HUES48 (cell line): Measurements from ENCODE around the gene NQO2.
"Not testable (repeated sequence)": the region's sequence is repeated elsewhere in the genome, so short reads cannot be mapped to it uniquely, and the experiment has no call there.

Experiments used
- H3K27ac ChIP-seq: one replicate; pipeline ENCODE4 v1.7.0; 2013; ENCODE audit warnings: low read depth, low read length, inconsistent platforms
- H3K27me3 ChIP-seq: 2 replicates; pipeline ENCODE4 v1.6.1; 2013; ENCODE audit warnings: mild to moderate bottlenecking, low read length; ENCODE audit not compliant: control insufficient read depth, insufficient read depth
- H3K36me3 ChIP-seq: 2 replicates; pipeline ENCODE4 v1.6.1; 2013; ENCODE audit warnings: low read length; ENCODE audit not compliant: control insufficient read depth, insufficient read depth
- H3K4me1 ChIP-seq: 2 replicates; pipeline ENCODE4 v1.6.1; 2013; ENCODE audit warnings: mild to moderate bottlenecking, low read length; ENCODE audit not compliant: control insufficient read depth, insufficient read depth
- H3K4me3 ChIP-seq: 2 replicates; pipeline ENCODE4 v1.5.1; 2013; ENCODE audit warnings: mild to moderate bottlenecking, low read depth, low read length
- H3K9ac ChIP-seq: 2 replicates; pipeline ENCODE4 v1.6.1; 2013; ENCODE audit warnings: mild to moderate bottlenecking, low read depth, low read length, moderate library complexity
- H3K9me3 ChIP-seq: 2 replicates; pipeline ENCODE4 v1.6.1; 2013; ENCODE audit warnings: low read length; ENCODE audit not compliant: control insufficient read depth, insufficient read depth

Gene NQO2

DNA sequence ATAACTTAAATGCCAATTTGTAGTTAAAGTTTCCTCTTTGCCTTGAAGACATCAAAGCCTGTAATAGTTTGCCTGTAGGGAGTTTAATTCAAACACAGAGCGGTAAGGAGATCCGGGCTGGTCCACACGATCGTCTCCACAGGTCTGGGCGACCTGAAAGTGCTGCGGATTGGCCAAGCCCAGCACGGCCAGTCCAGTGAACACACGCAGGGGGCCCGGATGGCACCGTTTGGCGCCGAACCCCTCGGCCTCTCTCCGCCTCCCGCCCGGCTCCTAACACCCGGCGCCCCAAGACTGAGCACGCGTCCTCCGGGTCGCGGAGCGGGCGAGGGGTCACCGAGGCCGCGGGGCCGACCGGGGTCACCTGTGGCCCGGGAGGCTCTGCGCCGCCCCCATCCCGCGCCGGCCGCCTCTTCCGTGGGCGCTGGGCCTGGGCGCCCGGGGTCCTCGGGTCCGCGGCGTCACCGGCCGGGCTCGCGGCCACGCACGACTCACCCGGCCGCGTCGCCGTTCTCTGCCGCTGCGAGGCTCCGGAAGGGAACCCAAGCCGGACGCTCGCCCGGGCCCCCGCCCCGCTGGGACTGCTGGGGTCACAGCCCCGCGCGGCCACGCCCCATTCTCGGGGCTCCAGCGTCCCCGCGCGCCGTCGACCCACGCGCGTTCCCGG, 28.8 kb upstream of the NQO2 start:
- Histone ChIP-seq H3K9ac (no peak overlapping the region; the same call in 1 of the 2 replicates), H3K9me3 (no peaks in the 10 kb centered on the region), H3K4me3 (peak overlapping the region; percentile 63; the same call in 1 of the 2 replicates), H3K4me1 (peaks cover 15% of the 10 kb centered on the region), H3K36me3 (no peaks in the 10 kb centered on the region), H3K27me3 (no peaks in the 10 kb centered on the region), H3K27ac (no peak overlapping the region)

DNA sequence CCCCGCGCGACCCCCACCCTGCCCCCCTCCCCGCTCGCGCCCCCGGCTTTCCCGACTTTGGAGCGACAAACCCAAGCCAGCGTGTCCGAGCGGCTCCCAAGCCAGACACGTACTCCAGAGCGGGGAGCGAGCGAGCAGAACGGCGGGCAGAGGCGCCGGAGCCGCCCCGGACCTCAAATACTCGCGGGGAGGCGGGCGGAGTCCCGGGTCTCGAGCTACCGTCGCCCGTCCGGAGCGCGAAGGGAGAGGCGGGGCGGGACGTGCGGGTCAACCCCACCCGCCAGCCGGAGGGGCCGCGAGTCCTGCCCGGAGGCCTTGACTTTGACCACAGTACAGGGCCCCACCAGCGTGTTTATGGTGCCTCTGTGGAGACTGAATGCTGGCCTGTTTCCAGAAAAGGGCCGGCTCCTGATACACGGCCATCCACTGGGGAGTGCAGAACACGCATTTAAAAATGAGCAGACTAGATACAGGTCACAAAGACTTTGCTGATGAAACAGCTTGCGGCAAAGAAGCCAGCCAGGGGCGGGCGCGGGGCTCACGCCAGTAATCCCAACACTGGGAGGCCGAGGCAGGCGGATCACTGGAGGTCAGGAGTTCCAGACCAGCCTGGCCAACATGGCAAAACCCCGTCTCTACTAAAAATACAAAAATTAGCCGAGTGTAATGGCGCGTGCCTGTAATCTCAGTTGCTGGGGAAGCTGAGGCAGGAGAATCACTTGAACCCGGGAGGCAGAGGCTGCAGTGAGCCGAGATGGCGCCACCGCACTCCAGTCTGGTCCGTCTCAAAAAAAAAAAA, 28.1 kb upstream of the NQO2 start, which contains the start of gene SERPINB6:
SERPINB6 (minus strand) TSS at position 148 of the 799 bp plus-strand sequence. CDS start 12,235 bp downstream, outside the sequence.
- Histone ChIP-seq H3K9me3 (no peaks in the 10 kb centered on the region), H3K4me1 (peaks cover 11% of the 10 kb centered on the region), H3K27ac (no peak within 1 kb of the TSS), H3K4me3 (peak within 1 kb of the TSS; percentile 63), H3K36me3 (no peaks in the 10 kb centered on the region), H3K27me3 (no peaks in the 10 kb centered on the region), H3K9ac (peak within 1 kb of the TSS; percentile 64)

DNA sequence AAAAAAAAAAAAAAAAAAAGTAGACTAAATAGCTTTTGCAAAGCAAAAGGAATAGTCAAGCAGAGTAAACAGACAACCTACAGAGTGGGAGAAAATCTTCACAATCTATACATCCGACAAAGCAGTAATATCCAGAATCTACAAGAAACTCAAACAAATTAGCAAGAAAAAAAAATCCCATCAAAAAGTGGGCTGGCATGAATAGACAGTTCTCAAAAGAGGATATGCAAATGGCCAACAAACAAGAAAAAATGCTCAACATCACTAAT, 27.5 kb upstream of the NQO2 start:
- not testable (repeated sequence) for H3K9me3 ChIP-seq, H3K27me3 ChIP-seq, H3K36me3 ChIP-seq, H3K27ac ChIP-seq, H3K4me3 ChIP-seq, H3K9ac ChIP-seq
- H3K4me1 ChIP-seq = peaks cover 12% of the 10 kb centered on the region

DNA sequence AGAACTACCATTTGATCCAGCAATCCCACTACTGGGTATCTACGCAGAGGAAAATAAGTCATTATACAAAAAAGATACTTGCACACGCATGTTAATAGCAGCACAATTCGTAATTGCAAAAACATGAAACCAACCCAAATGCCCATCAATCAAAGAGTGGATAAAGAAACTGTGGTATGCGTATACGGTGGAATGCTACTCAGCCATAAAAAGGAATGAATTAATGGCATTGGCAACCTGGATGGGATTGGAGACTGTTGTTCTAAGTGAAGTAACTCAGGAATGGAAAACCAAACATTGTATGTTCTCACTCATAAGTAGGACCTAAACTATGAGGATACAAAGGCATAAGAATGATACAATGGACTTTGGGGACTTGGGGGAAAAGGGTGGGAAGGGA, 27.0 kb upstream of the NQO2 start:
- H3K36me3 ChIP-seq, H3K9me3 ChIP-seq, H3K4me3 ChIP-seq, H3K27me3 ChIP-seq, H3K9ac ChIP-seq, H3K27ac ChIP-seq: not testable (repeated sequence)
- peaks cover 18% of the 10 kb centered on the region for H3K4me1 ChIP-seq

DNA sequence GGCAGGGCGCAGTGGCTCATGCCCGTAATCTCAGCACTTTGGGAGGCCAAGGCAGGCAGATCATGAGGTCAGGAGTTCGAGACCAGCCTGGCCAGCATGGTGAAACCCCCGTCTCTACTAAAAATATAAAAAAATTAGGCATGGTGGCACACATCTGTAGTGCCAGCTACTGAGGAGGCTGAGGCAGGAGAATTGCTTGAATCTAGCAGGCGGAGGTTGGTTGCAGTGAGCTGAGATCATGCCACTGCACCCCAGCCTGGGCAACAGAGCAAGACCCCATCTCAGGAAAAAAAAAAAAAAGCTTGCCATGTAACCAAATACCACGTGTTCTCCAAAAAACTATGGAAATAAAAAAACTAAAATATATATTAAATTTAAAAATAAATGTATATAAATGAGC, 26.5 kb upstream of the NQO2 start:
- peaks cover 22% of the 10 kb centered on the region for H3K4me1 ChIP-seq
- not testable (repeated sequence) for H3K27me3 ChIP-seq, H3K36me3 ChIP-seq, H3K27ac ChIP-seq, H3K4me3 ChIP-seq, H3K9ac ChIP-seq, H3K9me3 ChIP-seq

DNA sequence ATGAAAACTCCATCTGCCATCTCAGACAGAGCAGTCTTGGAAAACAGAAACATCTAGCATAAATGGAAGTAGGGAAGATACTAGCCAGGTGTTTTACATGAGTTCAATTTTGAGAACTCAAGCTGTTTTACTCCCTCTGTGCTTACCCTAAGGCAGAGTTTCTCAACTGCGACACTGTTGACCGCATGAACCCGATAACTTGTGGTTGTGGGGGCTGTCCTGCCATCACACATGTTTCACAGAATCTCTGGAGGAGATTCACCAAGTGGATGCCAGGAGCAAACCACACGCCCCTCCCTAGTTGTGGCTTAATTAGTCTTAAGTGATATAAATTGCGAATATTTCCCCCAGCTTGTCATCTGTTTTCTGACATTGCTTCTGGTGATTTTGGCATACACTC, 26.0 kb upstream of the NQO2 start:
- peaks cover 23% of the 10 kb centered on the region for H3K4me1 ChIP-seq
- no peak overlapping the region for H3K27ac ChIP-seq
- no peak overlapping the region for H3K4me3 ChIP-seq
- no peaks in the 10 kb centered on the region for H3K36me3 ChIP-seq
- H3K9ac ChIP-seq = no peak overlapping the region
- no peaks in the 10 kb centered on the region for H3K9me3 ChIP-seq
- no peaks in the 10 kb centered on the region for H3K27me3 ChIP-seq

DNA sequence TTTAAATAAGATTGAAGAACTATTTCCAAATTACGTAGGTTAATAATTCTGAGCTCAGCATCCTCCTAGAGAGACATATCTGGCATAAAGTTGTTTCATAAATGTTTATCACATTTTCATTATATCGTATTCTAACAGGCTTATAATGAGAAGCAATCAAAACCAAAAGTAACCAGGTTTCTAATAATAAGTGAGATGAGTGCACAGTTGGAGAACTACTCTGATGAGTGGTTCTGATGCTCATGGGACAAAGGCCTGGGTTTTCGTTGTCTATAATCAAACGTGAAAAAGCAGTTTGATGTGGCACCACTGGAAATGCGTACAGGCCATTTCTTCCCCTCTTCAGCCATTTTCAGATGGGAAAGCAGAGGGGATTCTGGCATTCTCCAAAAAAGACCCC, 23.6 kb upstream of the NQO2 start:
- no peak overlapping the region for H3K4me3 ChIP-seq
- H3K9me3 ChIP-seq = no peaks in the 10 kb centered on the region
- no peaks in the 10 kb centered on the region for H3K36me3 ChIP-seq
- H3K27ac ChIP-seq = peak overlapping the region; percentile 79
- peaks cover 18% of the 10 kb centered on the region for H3K4me1 ChIP-seq
- H3K27me3 ChIP-seq = no peaks in the 10 kb centered on the region
- no peak overlapping the region for H3K9ac ChIP-seq

DNA sequence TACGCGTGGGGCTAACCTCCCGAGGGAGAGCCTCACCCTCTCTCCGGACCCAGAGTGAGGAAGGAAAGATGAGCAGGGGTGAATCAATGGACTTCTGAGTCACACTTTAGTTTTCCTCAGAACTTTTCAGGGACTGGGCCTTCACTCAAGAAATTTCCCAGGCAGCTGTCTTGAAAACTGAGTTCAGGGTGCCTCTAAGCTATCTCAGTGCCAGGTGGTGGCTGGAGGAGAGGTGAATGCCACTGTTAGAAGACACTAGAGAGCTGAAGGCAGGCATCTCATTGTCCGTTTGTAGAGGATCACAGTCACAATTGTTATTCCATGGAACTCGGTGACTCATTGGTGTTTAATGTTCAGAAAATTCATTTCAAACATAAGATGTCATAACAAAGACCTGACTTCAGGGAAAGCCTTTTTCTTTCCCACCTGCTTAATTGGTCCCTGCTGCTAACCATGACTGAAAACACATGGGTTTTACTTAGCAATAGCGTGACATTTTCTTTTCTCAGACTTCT, 23.1 kb upstream of the NQO2 start:
- Histone ChIP-seq H3K27ac (peak overlapping the region; percentile 79), H3K4me1 (peaks cover 18% of the 10 kb centered on the region), H3K9ac (no peak overlapping the region), H3K4me3 (no peak overlapping the region), H3K9me3 (no peaks in the 10 kb centered on the region), H3K27me3 (no peaks in the 10 kb centered on the region), H3K36me3 (no peaks in the 10 kb centered on the region)

DNA sequence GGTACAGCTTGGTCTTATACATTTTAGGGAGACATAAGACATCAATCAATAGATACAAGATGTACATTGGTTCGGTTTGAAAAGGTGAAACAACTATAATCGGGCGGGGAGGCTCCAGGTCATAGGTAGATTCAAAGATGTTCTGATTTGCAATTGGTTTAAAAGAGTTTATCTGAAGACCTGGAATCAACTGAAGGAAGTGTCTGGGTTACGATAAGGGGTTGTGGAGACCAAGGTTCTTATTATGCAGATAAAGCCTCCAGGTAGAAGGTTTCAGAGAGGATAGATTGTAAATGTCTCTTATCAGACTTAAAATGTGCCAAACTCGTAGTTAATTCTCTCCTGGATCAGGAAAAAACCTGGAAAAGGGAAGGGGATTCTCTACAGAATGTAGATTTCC, 22.4 kb upstream of the NQO2 start:
- no peak overlapping the region for H3K4me3 ChIP-seq
- peak overlapping the region; percentile 56 for H3K27ac ChIP-seq
- peaks cover 18% of the 10 kb centered on the region for H3K4me1 ChIP-seq
- no peaks in the 10 kb centered on the region for H3K36me3 ChIP-seq
- no peak overlapping the region for H3K9ac ChIP-seq
- no peaks in the 10 kb centered on the region for H3K9me3 ChIP-seq
- no peaks in the 10 kb centered on the region for H3K27me3 ChIP-seq

DNA sequence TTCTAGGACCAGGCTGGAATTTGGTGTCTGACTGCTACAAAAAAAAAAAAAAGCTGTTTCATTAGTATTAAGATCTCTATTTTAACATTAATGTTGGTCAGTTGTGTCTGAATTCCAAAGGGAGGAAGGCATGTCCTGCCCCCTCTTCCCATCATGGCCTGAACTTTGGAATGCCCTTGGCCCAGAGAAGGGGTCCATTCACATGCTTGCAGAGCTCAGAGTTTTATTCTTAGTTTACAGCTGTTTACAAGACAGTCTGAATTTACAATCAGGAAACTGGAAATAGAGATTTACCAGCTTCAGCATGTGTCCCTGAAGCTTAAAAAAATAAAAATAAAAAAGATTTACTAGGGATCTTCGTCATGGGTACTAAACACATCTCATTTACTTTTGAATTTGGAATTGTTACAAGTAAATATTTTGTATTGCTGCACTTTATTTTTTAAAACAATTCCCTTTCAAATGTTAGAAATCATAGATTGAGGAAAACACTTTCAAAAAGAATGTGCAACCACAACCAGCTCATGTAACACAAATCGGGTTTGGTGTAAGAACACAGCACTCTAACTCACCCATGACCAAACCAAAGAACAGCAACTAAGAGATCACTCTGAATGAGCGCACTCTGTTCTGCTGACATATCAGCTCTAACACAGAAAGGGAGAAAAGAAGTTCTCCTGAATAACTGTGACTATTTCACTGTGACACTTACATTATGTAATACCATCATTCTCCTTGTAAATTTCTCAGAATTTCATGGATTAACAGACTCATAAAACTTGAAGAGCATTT, 21.7 kb upstream of the NQO2 start:
- no peak overlapping the region for H3K9ac ChIP-seq

DNA sequence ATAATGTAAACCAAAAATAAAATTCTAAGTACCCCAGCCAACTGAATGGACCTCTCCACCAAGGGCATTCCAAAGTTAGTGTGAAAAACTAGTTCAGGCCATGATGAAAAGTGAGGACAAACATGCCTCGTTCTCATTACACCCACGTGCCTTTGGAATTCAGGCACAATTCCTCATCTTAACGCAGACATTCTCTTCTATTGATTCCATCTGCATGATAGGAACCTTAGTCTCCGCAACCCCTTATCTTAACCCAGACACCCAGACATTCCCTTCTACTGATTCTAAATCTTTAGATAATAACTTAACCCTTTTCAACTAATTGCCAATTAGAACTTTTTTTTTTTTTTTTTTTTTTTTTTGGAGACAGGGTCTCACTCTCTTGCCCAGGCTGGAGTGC, 20.8 kb upstream of the NQO2 start:
- H3K36me3 ChIP-seq = no peaks in the 10 kb centered on the region
- H3K4me3 ChIP-seq = no peak overlapping the region
- no peak overlapping the region for H3K27ac ChIP-seq
- no peaks in the 10 kb centered on the region for H3K9me3 ChIP-seq
- H3K4me1 ChIP-seq = peaks cover 18% of the 10 kb centered on the region
- H3K9ac ChIP-seq = no peak overlapping the region
- no peaks in the 10 kb centered on the region for H3K27me3 ChIP-seq

More for the DNA sequence above, 21.7 kb upstream of the NQO2 start:
- no peaks in the 10 kb centered on the region for H3K9me3 ChIP-seq
- no peaks in the 10 kb centered on the region for H3K36me3 ChIP-seq
- H3K27ac ChIP-seq = no peak overlapping the region
- no peak overlapping the region for H3K4me3 ChIP-seq
- no peaks in the 10 kb centered on the region for H3K27me3 ChIP-seq
- peaks cover 18% of the 10 kb centered on the region for H3K4me1 ChIP-seq
